Adrenal gland (tissue), 12 donors: ENCODE results near the gene MARCHF11. TPM values are rescaled to one million over a fixed set of nuclear protein-coding genes. Genes with fewer than 3 reads are reported as not detected.

Experiments used
- DNase-seq, 7 donors: peaks; one replicate each; pipeline ENCODE4 v3.0.0-alpha.2; 2019 to 2020
- H3K27ac ChIP-seq, 5 donors: fragments of 200-600 bp; sonication (generic) in 4 of 5; 1 replicate in 3 of 5; 2 replicates in 2 of 5; pipeline versions ENCODE4 v1.5.1 to v1.8.0; 2016 to 2020; ENCODE audit warnings: mild to moderate bottlenecking in 1 of 5
- H3K27me3 ChIP-seq: fragments of 200-600 bp; 2 replicates; pipeline ENCODE4 v1.8.0; 2021
- H3K36me3 ChIP-seq, 2 donors: fragments of 200-600 bp; replicated peaks in 1 of 2; 1 replicate in 1 of 2; 2 replicates in 1 of 2; pipeline versions ENCODE4 v1.5.1 to v1.8.0; 2018 to 2022
- H3K4me1 ChIP-seq, 2 donors: fragments of 200-600 bp; replicated peaks in 1 of 2; 1 replicate in 1 of 2; 2 replicates in 1 of 2; pipeline versions ENCODE4 v1.5.1 to v1.8.0; 2018 to 2021
- H3K4me3 ChIP-seq, 4 donors: fragments of 200-600 bp; sonication (generic) in 3 of 4; one replicate each; pipeline ENCODE4 v1.5.1; 2016 to 2018
- H3K9me3 ChIP-seq, 3 donors: fragments of 200-600 bp; sonication (generic) in 1 of 3; replicated peaks in 1 of 3; 1 replicate in 2 of 3; 2 replicates in 1 of 3; pipeline versions ENCODE4 v1.5.1 to v1.8.0; 2016 to 2021
- CTCF ChIP-seq, 6 experiments: fragments of 450-650 bp in 4 of 6; fragments of 200-600 bp in 2 of 6; sonication (generic) in 1 of 6; IDR thresholded peaks; 1 replicate in 5 of 6; 2 replicates in 1 of 6; pipeline versions ENCODE4 v1.5.1 to v1.8.0; 2016 to 2021; ENCODE audit warnings: antibody characterized with exemption in 6 of 6, mild to moderate bottlenecking in 2 of 6, moderate library complexity in 1 of 6
- POLR2A ChIP-seq, 2 donors: fragments of 450-650 bp; IDR thresholded peaks; one replicate each; pipeline ENCODE4 v1.6.1; 2017; ENCODE audit warnings: antibody characterized with exemption in 2 of 2, mild to moderate bottlenecking in 2 of 2, moderate library complexity in 1 of 2
- WGBS, 4 donors: extraction: QIAGEN DNeasy Blood & Tissue Kit in 2 of 4; methylation state at CpG; one replicate each; pipeline versions ENCODE4 v1.1.5 to v1.1.7; 2013 to 2017; 5-methylcytosine and 5-hydroxymethylcytosine counted together
- intact Hi-C, 2 donors: fragments of 100-400 bp; cut with DNase I; formaldehyde crosslinking; loops; one replicate each; pipeline versions ENCODE4 v1.14.1 to v1.15.0; 2022 to 2023
- polyA plus RNA-seq, 3 donors: library from polyadenylated mRNA; stranded (reverse); fragments of 200-250 nt in 2 of 3; fragments of 350-450 nt in 1 of 3; fragmentation: Illumina TruSeq in 1 of 3; extraction: RNeasy Lipid Tissue Mini Kit (QIAGEN cat#74804) in 1 of 3; gene quantifications; one replicate each; pipeline ENCODE4 v1.2.3, GENCODE V29; 2013 to 2014
- total RNA-seq, 9 donors: library from RNA; depleted of rRNA in 4 of 9; stranded (reverse); fragments of >200 nt in 4 of 9; fragments of 120-200 nt in 1 of 9; fragmentation: NEBNext Ultra II Directional in 1 of 9; extraction: Animal tissue kit (Norgen Biotek cat#: 25700) in 1 of 9; gene quantifications; one replicate each; pipeline versions ENCODE4 v1.1.0 to v1.2.4, GENCODE V29; 2013 to 2023
- donor health status: healthy with polysubstance abuse.
- donor health status: Bipolar disorder and iron deficiency.
- donor health status: DM: yes; HTN: yes; CAD: no.
- donor health status: DM: no; HTN: no; CAD: no.
- donor health status: DM: no; HTN: no; CAD: no.
- donor health status: DM: yes; HTN: yes; CAD: no.

Gene MARCHF11
- total and polyA plus RNA-seq, 12 donors, result 0.14 to 3.9 (median 1.0) TPM; not detected in 6

GRCh38 chr5:16061163-16061562 lies 118.4 kb downstream of the MARCHF11 start:
- Histone ChIP-seq H3K4me1 (no peaks in the 10 kb centered on the region), H3K4me3 (no peak overlapping the region), H3K9me3 (no peaks in the 10 kb centered on the region), H3K36me3 (no peaks in the 10 kb centered on the region), H3K27ac (no peak overlapping the region), H3K27me3 (no peaks in the 10 kb centered on the region)
- DNase-seq, result no peak
- 54 to 84% (median 69%) methylated on average over 2 to 3 of the region's 3 CpGs for WGBS, 4 donors
- no peak for TF ChIP-seq CTCF (IDR thresholded peaks at IDR 0.05)
- TF ChIP-seq POLR2A (IDR thresholded peaks at IDR 0.05), result no peak
- intact Hi-C loops, result no loop called here

- no peaks in the 10 kb centered on the region for H3K4me1 ChIP-seq
- 22 to 50% (median 35%) methylated on average over 1 of the region's 1 CpG for WGBS, 4 donors
- H3K27ac ChIP-seq, result no peak overlapping the region
- H3K9me3 ChIP-seq, result no peaks in the 10 kb centered on the region
- no peak for DNase-seq
- no peak for TF ChIP-seq POLR2A (IDR thresholded peaks at IDR 0.05)
- H3K27me3 ChIP-seq, result no peaks in the 10 kb centered on the region
- H3K36me3 ChIP-seq, result no peaks in the 10 kb centered on the region
- no peak overlapping the region for H3K4me3 ChIP-seq
- intact Hi-C loops, result no loop called here
Observed at GRCh38 chr5:16057277-16057676, 122.3 kb downstream of the MARCHF11 start.

GRCh38 chr5:16051246-16051755 lies 128.3 kb downstream of the MARCHF11 start:
- DNase-seq, result no peak
- 32 to 71% (median 62%) methylated on average over 3 of the region's 3 CpGs for WGBS, 4 donors
- H3K27me3 ChIP-seq, result no peaks in the 10 kb centered on the region
- TF ChIP-seq POLR2A (IDR thresholded peaks at IDR 0.05) (no peak), CTCF (IDR thresholded peaks at IDR 0.05) (no peak)
- intact Hi-C loops, result no loop called here
- H3K9me3 ChIP-seq, result no peaks in the 10 kb centered on the region
- H3K27ac ChIP-seq, result no peak overlapping the region
- no peak overlapping the region for H3K4me3 ChIP-seq
- no peaks in the 10 kb centered on the region for H3K36me3 ChIP-seq
- no peaks in the 10 kb centered on the region for H3K4me1 ChIP-seq

GRCh38 chr5:16050414-16050813 lies 129.2 kb downstream of the MARCHF11 start:
- H3K9me3 ChIP-seq, result no peaks in the 10 kb centered on the region
- TF ChIP-seq CTCF (IDR thresholded peaks at IDR 0.05), result no peak
- no peak for TF ChIP-seq POLR2A (IDR thresholded peaks at IDR 0.05)
- no peak for DNase-seq
- no peaks in the 10 kb centered on the region for H3K27me3 ChIP-seq
- H3K4me3 ChIP-seq, result no peak overlapping the region
- H3K4me1 ChIP-seq, result no peaks in the 10 kb centered on the region
- WGBS, 4 donors, result 82 to 100% (median 88%) methylated on average over 1 of the region's 1 CpG
- no peaks in the 10 kb centered on the region for H3K36me3 ChIP-seq
- intact Hi-C loops, result no loop called here
- H3K27ac ChIP-seq, result no peak overlapping the region

- Histone ChIP-seq H3K27ac (no peak overlapping the region), H3K4me1 (no peaks in the 10 kb centered on the region), H3K36me3 (no peaks in the 10 kb centered on the region), H3K27me3 (no peaks in the 10 kb centered on the region), H3K9me3 (no peaks in the 10 kb centered on the region), H3K4me3 (no peak overlapping the region)
- TF ChIP-seq CTCF (IDR thresholded peaks at IDR 0.05), result no peak
- no peak for TF ChIP-seq POLR2A (IDR thresholded peaks at IDR 0.05)
- WGBS, 4 donors, result 77 to 100% (median 90%) methylated on average over 1 of the region's 1 CpG
- DNase-seq, result no peak
- intact Hi-C loops, result no loop called here
Observed at GRCh38 chr5:16049761-16050160, 129.8 kb downstream of the MARCHF11 start.
